Mesothelial cell of epicardium (in vitro differentiated cells): ENCODE results near the gene TBX19. TPM values are rescaled to one million over a fixed set of nuclear protein-coding genes. Genes with fewer than 3 reads are reported as not detected.

Experiments used
- DNase-seq, 2 experiments: peaks; one replicate each; pipeline ENCODE4 v3.0.0; 2021; ENCODE audit warnings: low spot score in 2 of 2; ENCODE audit not compliant: unreplicated experiment in 2 of 2
- H3K27ac Mint-ChIP-seq: 2 replicates; pipeline ENCODE4 v1.8.0; 2021; ENCODE audit warnings: mixed read lengths
- H3K27me3 Mint-ChIP-seq: 2 replicates; pipeline ENCODE4 v1.8.0; 2021; ENCODE audit warnings: low read depth, mixed read lengths
- H3K36me3 Mint-ChIP-seq: 2 replicates; pipeline ENCODE4 v1.8.0; 2021; ENCODE audit warnings: mixed read lengths
- H3K4me1 Mint-ChIP-seq: 2 replicates; pipeline ENCODE4 v1.8.0; 2021; ENCODE audit warnings: mixed read lengths
- H3K4me3 Mint-ChIP-seq: 2 replicates; pipeline ENCODE4 v1.8.0; 2021; ENCODE audit warnings: mild to moderate bottlenecking, moderate library complexity, mixed read lengths
- H3K9me3 Mint-ChIP-seq: 2 replicates; pipeline ENCODE4 v1.8.0; 2021; ENCODE audit warnings: mixed read lengths
- CTCF ChIP-seq: fragments of 200-600 bp; sonication (generic); IDR thresholded peaks from one replicate; pipeline ENCODE4 v1.5.0; 2021; ENCODE audit warnings: antibody characterized with exemption; ENCODE audit not compliant: unreplicated experiment
- total RNA-seq: library from RNA; stranded (reverse); gene quantifications from 3 replicates; pipeline ENCODE4 v1.2.1, GENCODE V29; 2021

TBX19 gene
- total RNA-seq, 1 donor from 2014 or later: 2.4 TPM

GRCh38 chr1:168321945-168322344, 41.3 kb downstream of the TBX19 start:
- no peak overlapping the region for H3K4me3 Mint-ChIP-seq
- H3K27me3 Mint-ChIP-seq: no peaks in the 10 kb centered on the region
- H3K4me1 Mint-ChIP-seq: peaks cover 4% of the 10 kb centered on the region
- peaks cover 11% of the 10 kb centered on the region for H3K9me3 Mint-ChIP-seq
- H3K27ac Mint-ChIP-seq: no peak overlapping the region
- H3K36me3 Mint-ChIP-seq: peaks cover 4% of the 10 kb centered on the region
- TF ChIP-seq CTCF: no peak
- DNase-seq: no peak

GRCh38 chr1:168324745-168325425, 44.2 kb downstream of the TBX19 start:
- H3K27ac Mint-ChIP-seq: no peak overlapping the region
- no peak for DNase-seq
- no peak for TF ChIP-seq CTCF
- H3K27me3 Mint-ChIP-seq: no peaks in the 10 kb centered on the region
- H3K4me3 Mint-ChIP-seq: no peak overlapping the region
- H3K36me3 Mint-ChIP-seq: peaks cover 4% of the 10 kb centered on the region
- H3K4me1 Mint-ChIP-seq: peaks cover 4% of the 10 kb centered on the region
- peaks cover 11% of the 10 kb centered on the region for H3K9me3 Mint-ChIP-seq

GRCh38 chr1:168328731-168329364, 48.2 kb downstream of the TBX19 start:
- H3K4me1 Mint-ChIP-seq: peaks cover 7% of the 10 kb centered on the region
- no peak for TF ChIP-seq CTCF
- H3K9me3 Mint-ChIP-seq: peaks cover 9% of the 10 kb centered on the region
- DNase-seq: no peak
- H3K4me3 Mint-ChIP-seq: no peak overlapping the region
- peaks cover 4% of the 10 kb centered on the region for H3K36me3 Mint-ChIP-seq
- no peaks in the 10 kb centered on the region for H3K27me3 Mint-ChIP-seq
- no peak overlapping the region for H3K27ac Mint-ChIP-seq

- peaks cover 9% of the 10 kb centered on the region for H3K4me1 Mint-ChIP-seq
- no peaks in the 10 kb centered on the region for H3K9me3 Mint-ChIP-seq
- H3K36me3 Mint-ChIP-seq: no peaks in the 10 kb centered on the region
- H3K27me3 Mint-ChIP-seq: no peaks in the 10 kb centered on the region
- no peak for TF ChIP-seq CTCF
- DNase-seq: no peak
- H3K4me3 Mint-ChIP-seq: no peak overlapping the region
- no peak overlapping the region for H3K27ac Mint-ChIP-seq
Measured at GRCh38 chr1:168330285-168330684, 49.6 kb downstream of the TBX19 start.

- peaks cover 9% of the 10 kb centered on the region for H3K4me1 Mint-ChIP-seq
- H3K36me3 Mint-ChIP-seq: no peaks in the 10 kb centered on the region
- no peaks in the 10 kb centered on the region for H3K27me3 Mint-ChIP-seq
- no peak for TF ChIP-seq CTCF
- H3K4me3 Mint-ChIP-seq: no peak overlapping the region
- H3K9me3 Mint-ChIP-seq: no peaks in the 10 kb centered on the region
- DNase-seq: no peak
- no peak overlapping the region for H3K27ac Mint-ChIP-seq
Measured at GRCh38 chr1:168331569-168331968, 50.9 kb downstream of the TBX19 start.
